ENCODE measurements around the gene RNF144A.
"Not testable (repeated sequence)": the region's sequence is repeated elsewhere in the genome, so short reads cannot be mapped to it uniquely, and the experiment has no call there.

Gene RNF144A

GRCh38 chr2:6977113-6977741, 60.0 kb downstream of the RNF144A start:
- no peak for DNase-seq

GRCh38 chr2:6977786-6978185, 60.6 kb downstream of the RNF144A start:
- DNase-seq: no peak

- no peak for DNase-seq
These were observed 61.8 kb downstream of the RNF144A start for GRCh38 chr2:6978991-6979390.

- no peak for DNase-seq
These were observed 65.2 kb downstream of the RNF144A start for GRCh38 chr2:6982449-6982848.

- DNase-seq: no peak
These were observed 65.8 kb downstream of the RNF144A start for GRCh38 chr2:6982934-6983589.

GRCh38 chr2:6986301-6986911, 69.2 kb downstream of the RNF144A start:
- DNase-seq: no peak

- DNase-seq: no peak
These were observed 69.7 kb downstream of the RNF144A start for GRCh38 chr2:6986912-6987361.

GRCh38 chr2:6990871-6991270, 73.7 kb downstream of the RNF144A start:
- no peak for DNase-seq

- no peak for DNase-seq
These were observed 75.6 kb downstream of the RNF144A start for GRCh38 chr2:6992794-6993228.

- DNase-seq: no peak
These were observed 76.0 kb downstream of the RNF144A start for GRCh38 chr2:6993229-6993640.

- DNase-seq: no peak
These were observed 76.7 kb downstream of the RNF144A start for GRCh38 chr2:6993936-6994335.

- DNase-seq: no peak
These were observed 77.4 kb downstream of the RNF144A start for GRCh38 chr2:6994536-6995128.

- no peak for DNase-seq
These were observed 78.3 kb downstream of the RNF144A start for GRCh38 chr2:6995391-6996097.

GRCh38 chr2:6999211-6999877, 82.1 kb downstream of the RNF144A start:
- no peak for DNase-seq

GRCh38 chr2:7001395-7001794, 84.2 kb downstream of the RNF144A start:
- not testable (repeated sequence) for DNase-seq

- DNase-seq: no peak
These were observed 86.7 kb downstream of the RNF144A start for GRCh38 chr2:7003895-7004294.

- DNase-seq: no peak
These were observed 87.4 kb downstream of the RNF144A start for GRCh38 chr2:7004636-7005035.

GRCh38 chr2:7007488-7007845, 90.3 kb downstream of the RNF144A start:
- no peak for DNase-seq

GRCh38 chr2:7007846-7008741, 90.9 kb downstream of the RNF144A start:
- peak; percentile 35 for DNase-seq

GRCh38 chr2:7009207-7009911, 92.1 kb downstream of the RNF144A start:
- no peak for DNase-seq
